Measurements from ENCODE around the gene SLC43A2. TPM values are rescaled to one million over a fixed set of nuclear protein-coding genes. Genes with fewer than 3 reads are reported as not detected.

Gene SLC43A2
- total RNA-seq, 2 experiments from 2014 or later = 0.76 to 1.1 TPM

DNA sequence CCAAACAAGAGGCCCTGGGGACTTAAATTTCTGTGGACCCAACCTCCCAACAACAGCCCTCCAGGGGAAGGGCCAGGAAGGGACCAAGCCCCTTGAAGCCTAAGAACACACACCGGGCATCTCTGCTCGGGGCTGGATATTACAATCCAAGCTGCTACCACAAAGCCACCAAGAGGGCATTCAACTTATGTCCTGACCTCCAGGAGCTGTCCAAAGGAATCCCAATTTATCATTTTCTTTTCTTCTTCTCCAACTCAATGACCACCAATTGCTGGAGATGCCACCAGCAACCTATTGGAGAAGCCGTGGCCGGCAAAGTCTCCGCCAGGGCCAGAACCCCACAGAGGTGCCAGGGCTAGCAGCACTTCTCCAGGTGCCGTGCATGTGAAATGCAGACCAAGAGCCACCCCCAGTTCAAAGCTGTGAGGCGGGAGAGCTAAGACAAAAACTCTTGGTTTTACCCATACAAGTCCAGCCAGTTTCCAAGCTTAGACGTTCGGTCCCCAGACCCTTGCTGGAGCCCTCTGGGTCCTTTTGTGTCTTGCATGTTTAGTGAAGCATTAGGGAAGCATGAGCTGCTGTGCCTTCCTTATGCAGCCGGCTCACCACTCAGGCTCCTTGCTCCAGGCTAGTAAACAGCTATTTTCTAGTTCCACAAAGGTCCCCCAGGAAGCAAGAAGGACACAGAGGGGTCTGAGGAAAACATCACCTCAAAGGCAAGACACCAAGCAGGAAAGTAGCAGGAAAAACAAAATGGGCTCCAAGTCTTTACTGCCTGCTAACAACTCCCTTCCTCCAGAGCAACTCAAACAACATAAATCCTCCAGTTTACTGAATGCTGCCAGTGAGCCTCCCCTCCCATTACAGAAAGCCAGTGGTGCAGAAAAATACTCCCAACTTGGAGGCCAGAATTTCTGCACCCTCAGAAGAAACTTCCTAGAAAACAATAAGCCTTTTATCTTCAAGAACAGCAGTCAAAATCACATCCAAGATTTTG lies 69.3 kb downstream of the SLC43A2 start:
- no peak overlapping the region for H3K4me3 Mint-ChIP-seq

DNA sequence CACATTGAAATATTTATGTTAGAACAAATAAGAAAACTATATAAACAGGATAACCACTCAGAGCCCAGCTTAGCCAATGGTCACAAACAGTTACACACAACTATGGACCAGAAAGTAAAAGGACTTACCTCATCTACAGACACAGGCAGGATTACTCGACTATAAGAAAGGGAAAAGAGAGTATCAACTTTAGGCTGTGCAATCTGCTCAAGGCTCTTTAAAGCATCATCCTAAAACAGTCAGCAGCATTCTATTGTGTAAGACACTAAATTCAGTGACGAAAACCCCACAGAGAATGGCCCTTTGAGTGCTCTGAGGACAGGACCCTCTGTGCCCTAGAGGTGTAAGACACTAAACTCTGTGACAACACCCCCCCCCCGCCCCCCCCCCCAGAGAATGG lies 70.2 kb downstream of the SLC43A2 start:
- no peak overlapping the region for H3K27ac Mint-ChIP-seq
- H3K27me3 Mint-ChIP-seq = no peaks in the 10 kb centered on the region
- DNase-seq = no peak
- H3K36me3 Mint-ChIP-seq (ENCODE audit: low read depth) = peaks cover 3% of the 10 kb centered on the region
- POLR2A ChIA-PET = no interaction called here
- no peak for ATAC-seq
- CTCF ChIA-PET = interaction anchor here (0.6 to 0.7 kb wide), 2 partner anchors 16 to 92 kb away, joined by 3 to 4 read pairs; no protein-coding TSS in a partner anchor
- intact Hi-C loops (cut with DNase I, micrococcal nuclease) = no loop called here
- H3K4me1 Mint-ChIP-seq = peaks cover 19% of the 10 kb centered on the region
- no peak overlapping the region for H3K4me3 Mint-ChIP-seq
- H3K9me3 Mint-ChIP-seq (ENCODE audit: low read depth) = no peaks in the 10 kb centered on the region

More for the DNA sequence above, 69.3 kb downstream of the SLC43A2 start:
- H3K4me1 Mint-ChIP-seq = peaks cover 22% of the 10 kb centered on the region
- POLR2A ChIA-PET = interaction anchor here (0.5 kb wide), 1 partner anchor 48 kb away, joined by 3 read pairs; no protein-coding TSS in a partner anchor
- H3K36me3 Mint-ChIP-seq (ENCODE audit: low read depth) = peaks cover 3% of the 10 kb centered on the region
- intact Hi-C loops (cut with DNase I, micrococcal nuclease) = loop anchor here (5.0 to 10.0 kb wide), 2 partner anchors 155 to 273 kb away; partner anchors contain the start of genes RPA1 (in 1 of the 2) and TLCD2 (in 1 of the 2)
- ATAC-seq (no peak), DNase-seq (no peak)
- CTCF ChIA-PET = interaction anchor here (0.7 to 1.0 kb wide), 4 partner anchors 15 to 693 kb away, joined by 3 to 4 read pairs (median 3); no protein-coding TSS in a partner anchor
- no peak overlapping the region for H3K27ac Mint-ChIP-seq
- no peaks in the 10 kb centered on the region for H3K27me3 Mint-ChIP-seq
- no peaks in the 10 kb centered on the region for H3K9me3 Mint-ChIP-seq (ENCODE audit: low read depth)

DNA sequence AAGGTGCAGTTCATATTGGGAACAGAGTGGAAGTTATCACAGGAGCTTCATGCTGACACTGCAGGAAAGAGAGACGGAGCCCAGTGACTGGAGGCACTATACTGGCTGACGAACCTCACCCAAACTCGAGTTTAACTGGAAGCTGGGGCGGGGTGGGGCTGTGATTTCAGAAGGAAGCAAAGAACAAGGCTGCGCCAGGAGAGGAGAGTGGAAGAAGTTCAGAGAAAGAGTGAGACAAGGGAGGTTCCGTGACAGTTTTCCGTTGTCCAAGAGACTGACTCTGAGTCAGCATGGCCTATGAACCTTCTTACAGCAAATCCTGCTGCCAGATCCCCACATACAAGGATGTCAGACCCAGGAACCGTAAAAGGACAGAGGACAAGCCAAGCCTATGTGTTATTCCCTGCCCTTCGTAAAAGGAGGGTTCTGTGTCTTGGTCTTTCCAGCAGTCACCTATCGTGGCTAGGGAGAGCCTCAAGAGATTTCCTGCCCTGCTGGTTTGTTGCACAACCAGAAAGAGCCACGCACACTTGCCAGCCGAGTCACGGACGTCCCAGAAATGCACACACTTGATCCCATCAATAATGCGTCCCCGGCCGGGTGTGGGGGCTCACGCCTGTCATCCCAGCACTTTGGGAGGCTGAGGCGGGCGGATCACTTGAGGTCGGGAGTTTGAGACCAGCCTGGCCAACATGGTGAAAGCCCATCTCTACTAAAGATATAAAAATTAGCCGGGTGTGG lies 71.1 kb downstream of the SLC43A2 start:
- ChIA-PET POLR2A (no interaction called here), CTCF (no interaction called here)
- Mint-ChIP-seq H3K36me3 (ENCODE audit: low read depth) (peaks cover 6% of the 10 kb centered on the region), H3K9me3 (ENCODE audit: low read depth) (no peaks in the 10 kb centered on the region), H3K4me1 (peaks cover 19% of the 10 kb centered on the region), H3K27ac (no peak overlapping the region), H3K4me3 (no peak overlapping the region), H3K27me3 (no peaks in the 10 kb centered on the region)
- no peak for ATAC-seq
- no peak for DNase-seq
- intact Hi-C loops (cut with DNase I, micrococcal nuclease) = no loop called here

DNA sequence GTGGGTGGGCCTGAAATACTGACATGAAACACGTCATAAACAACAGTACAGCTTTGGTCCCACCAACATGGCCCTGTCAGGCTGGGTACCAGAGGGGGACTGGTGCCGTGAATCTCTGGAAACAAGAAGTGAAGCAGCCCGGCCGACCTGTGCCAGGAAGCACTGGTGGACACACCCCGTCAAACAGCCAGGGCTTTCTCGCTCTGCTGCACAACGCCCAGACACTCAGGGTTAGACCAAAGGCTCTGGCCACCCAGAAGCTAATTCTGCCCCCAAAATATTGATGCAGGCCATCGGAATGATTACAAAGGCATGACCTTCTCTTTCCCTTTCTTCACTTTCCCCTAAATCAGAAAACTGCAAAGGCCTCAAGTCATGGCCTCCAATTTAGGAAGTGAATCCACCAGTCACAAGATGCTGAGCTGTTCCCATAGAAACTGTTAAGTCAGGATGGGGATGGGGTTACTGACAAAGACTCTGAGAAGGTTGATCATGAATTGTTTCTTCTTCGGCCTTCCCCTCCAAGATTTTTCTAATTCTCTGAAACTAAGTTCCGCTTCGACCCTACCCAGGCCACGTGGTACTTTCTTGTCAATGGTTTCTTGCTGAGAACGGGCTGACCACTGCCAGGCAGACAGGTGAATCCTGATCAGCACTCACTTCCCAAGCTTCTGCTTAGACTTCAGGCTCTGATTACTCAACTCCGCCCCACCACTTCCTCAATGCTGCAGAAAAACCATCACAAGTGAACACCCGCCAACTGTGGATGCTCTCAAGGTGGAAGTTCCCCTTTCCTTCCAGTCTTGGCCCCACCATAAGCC lies 72.8 kb downstream of the SLC43A2 start:
- Mint-ChIP-seq H3K4me3 (no peak overlapping the region), H3K9me3 (ENCODE audit: low read depth) (no peaks in the 10 kb centered on the region), H3K27me3 (no peaks in the 10 kb centered on the region), H3K27ac (no peak overlapping the region), H3K36me3 (ENCODE audit: low read depth) (peaks cover 12% of the 10 kb centered on the region), H3K4me1 (peaks cover 10% of the 10 kb centered on the region)
- ChIA-PET POLR2A (interaction anchor here (0.6 kb wide), 1 partner anchor 291 kb away, joined by 4 read pairs; no protein-coding TSS in a partner anchor), CTCF (interaction anchor here (0.6 to 0.9 kb wide), 2 partner anchors 18 to 23 kb away, joined by 3 read pairs; no protein-coding TSS in a partner anchor)
- DNase-seq (no peak), ATAC-seq (no peak)
- intact Hi-C loops (cut with DNase I, micrococcal nuclease) = no loop called here

DNA sequence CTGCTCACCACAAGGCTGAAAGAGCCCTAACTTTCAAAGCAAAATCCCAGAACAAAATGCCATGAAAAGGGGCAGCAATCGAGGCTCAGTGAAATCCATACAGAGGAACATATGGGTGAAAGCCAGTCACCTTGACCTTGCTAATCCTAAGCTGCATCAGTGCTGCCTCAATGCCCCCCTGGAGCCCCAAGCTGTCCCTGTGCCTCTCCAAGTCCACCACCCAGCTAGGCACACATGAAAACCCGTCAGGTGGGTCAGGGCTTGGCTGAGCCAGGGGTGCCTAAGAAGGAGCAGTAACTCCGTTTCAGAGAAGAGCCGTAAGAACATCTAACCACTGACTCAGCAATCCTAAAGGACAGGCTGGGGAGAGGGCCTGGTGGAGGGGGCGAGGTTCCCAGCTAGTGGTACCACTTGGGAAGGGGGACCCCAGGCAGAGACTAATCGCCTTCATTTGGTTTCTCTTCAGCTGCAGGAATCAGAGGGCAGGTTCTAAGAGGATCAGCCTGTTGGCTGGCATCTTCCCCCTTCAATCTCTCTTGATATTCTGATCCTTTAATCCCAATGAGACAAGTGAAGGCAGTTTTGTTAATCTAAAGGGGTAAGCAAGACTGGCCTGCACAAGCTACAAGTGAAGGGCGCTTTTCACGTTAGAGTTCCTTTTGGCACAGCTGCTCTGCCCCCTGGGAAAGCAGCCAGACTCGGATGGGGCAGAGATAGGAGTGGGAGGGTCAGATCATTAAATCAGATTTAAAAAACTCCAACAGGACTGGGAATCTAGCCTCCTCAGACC lies 73.7 kb downstream of the SLC43A2 start:
- DNase-seq (no peak), ATAC-seq (no peak)
- Mint-ChIP-seq H3K4me3 (no peak overlapping the region), H3K4me1 (peaks cover 4% of the 10 kb centered on the region), H3K36me3 (ENCODE audit: low read depth) (peaks cover 20% of the 10 kb centered on the region), H3K9me3 (ENCODE audit: low read depth) (no peaks in the 10 kb centered on the region), H3K27ac (no peak overlapping the region), H3K27me3 (no peaks in the 10 kb centered on the region)
- CTCF ChIA-PET = interaction anchor here (0.6 to 0.9 kb wide), 2 partner anchors 19 to 22 kb away, joined by 3 read pairs; no protein-coding TSS in a partner anchor
- intact Hi-C loops (cut with DNase I, micrococcal nuclease) = no loop called here
- POLR2A ChIA-PET = interaction anchor here (0.6 kb wide), 1 partner anchor 232 kb away, joined by 3 read pairs; no protein-coding TSS in a partner anchor

DNA sequence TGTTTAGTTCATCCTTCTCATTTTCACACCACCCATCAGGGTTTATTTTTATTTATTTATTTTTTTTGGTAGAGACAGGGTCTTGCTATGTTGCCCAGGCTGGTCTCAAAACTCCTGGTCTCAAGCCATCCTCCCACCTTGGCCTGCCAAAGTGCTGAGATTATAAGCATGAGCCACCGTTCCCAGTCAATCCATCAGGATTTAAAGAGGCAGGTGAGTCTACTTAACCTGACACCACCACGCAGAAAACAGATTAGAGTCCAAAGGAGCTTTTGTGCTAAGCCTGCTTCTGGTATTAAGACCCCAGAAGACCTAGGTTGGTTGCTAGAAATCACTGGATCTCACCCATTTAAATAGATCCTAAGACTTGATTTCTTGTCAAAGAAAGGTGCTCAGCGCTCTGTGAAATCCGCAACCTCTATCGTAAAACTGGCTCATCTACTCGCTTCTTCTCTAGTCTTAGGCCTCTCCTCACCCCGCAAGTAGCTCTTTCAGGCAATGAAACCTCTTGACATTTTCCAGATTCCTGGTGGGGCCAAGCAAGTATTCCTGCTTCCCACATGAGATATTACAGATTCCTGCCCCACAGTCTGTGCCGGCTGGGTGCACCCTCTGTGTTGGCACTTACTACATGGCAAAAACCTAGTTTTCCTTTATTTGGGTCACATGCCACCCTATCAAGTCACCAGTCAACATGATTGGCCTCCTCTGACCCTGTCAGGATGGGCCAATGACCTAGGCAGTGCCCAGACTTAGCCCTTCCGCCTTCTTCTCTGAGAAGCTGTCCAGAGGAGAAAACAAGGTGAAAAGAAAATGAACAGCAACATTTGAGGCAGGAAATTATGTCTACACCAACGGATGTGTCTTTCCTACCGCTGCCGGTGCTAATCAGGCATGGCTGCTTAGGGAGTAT lies 75.0 kb downstream of the SLC43A2 start:
- peaks cover 25% of the 10 kb centered on the region for H3K36me3 Mint-ChIP-seq (ENCODE audit: low read depth)
- H3K4me3 Mint-ChIP-seq = no peak overlapping the region
- POLR2A ChIA-PET = no interaction called here
- intact Hi-C loops (cut with DNase I, micrococcal nuclease) = no loop called here
- DNase-seq (no peak), ATAC-seq (no peak)
- no peaks in the 10 kb centered on the region for H3K9me3 Mint-ChIP-seq (ENCODE audit: low read depth)
- peaks cover 4% of the 10 kb centered on the region for H3K4me1 Mint-ChIP-seq
- CTCF ChIA-PET = interaction anchor here (0.6 kb wide), 1 partner anchor 93 kb away, joined by 3 read pairs; no protein-coding TSS in a partner anchor
- H3K27ac Mint-ChIP-seq = no peak overlapping the region
- no peaks in the 10 kb centered on the region for H3K27me3 Mint-ChIP-seq

DNA sequence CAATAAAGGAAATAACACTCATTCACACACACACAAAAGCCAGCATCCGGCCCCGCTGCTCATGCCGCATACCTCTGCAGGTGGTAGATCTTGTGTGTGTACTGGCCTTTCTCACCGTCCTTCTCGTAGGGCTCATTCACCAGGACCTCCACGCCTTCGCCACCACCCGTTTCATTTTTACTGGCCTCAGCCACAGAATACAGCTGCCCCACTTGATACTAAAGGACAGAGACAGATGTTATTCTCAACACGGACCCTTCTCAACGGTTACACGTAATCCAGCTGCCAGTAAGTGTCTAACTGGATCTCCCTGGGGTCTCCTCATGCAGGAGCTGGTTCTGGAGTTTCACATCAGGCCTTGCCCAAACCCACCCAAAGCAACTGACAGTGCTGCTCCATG lies 75.7 kb downstream of the SLC43A2 start:
- ChIA-PET CTCF (interaction anchor here (0.6 kb wide), 1 partner anchor 94 kb away, joined by 3 read pairs; no protein-coding TSS in a partner anchor), POLR2A (no interaction called here)
- Mint-ChIP-seq H3K4me3 (no peak overlapping the region), H3K27me3 (no peaks in the 10 kb centered on the region), H3K4me1 (peaks cover 4% of the 10 kb centered on the region), H3K36me3 (ENCODE audit: low read depth) (peaks cover 25% of the 10 kb centered on the region), H3K27ac (no peak overlapping the region), H3K9me3 (ENCODE audit: low read depth) (no peaks in the 10 kb centered on the region)
- DNase-seq (no peak), ATAC-seq (no peak)
- intact Hi-C loops (cut with DNase I, micrococcal nuclease) = no loop called here

DNA sequence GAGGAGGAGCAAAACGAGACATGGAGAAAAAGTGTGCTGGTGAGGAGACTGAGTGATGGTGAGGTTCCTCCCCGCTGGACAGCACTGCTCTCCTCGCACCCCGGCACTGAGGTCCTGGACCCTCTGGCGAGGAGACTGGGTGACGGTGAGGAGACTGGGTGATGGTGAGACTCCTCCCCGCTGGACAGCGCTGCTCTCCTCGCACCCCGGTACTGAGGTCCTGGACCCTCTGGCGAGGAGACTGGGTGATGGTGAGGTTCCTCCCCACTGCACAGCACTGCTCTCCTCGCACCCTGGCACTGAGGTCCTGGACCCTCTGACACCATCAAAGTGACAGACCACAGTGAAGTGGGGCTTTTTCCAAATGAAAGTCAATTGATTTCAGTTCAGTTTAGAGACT lies 76.9 kb downstream of the SLC43A2 start:
- ATAC-seq (no peak), DNase-seq (no peak)
- Mint-ChIP-seq H3K36me3 (ENCODE audit: low read depth) (peaks cover 22% of the 10 kb centered on the region), H3K27me3 (no peaks in the 10 kb centered on the region), H3K4me1 (peaks cover 4% of the 10 kb centered on the region), H3K4me3 (no peak overlapping the region), H3K27ac (no peak overlapping the region), H3K9me3 (ENCODE audit: low read depth) (no peaks in the 10 kb centered on the region)
- CTCF ChIA-PET = interaction anchor here (0.9 to 2.2 kb wide), 2 partner anchors 9 to 15 kb away, joined by 5 read pairs; no protein-coding TSS in a partner anchor
- POLR2A ChIA-PET = no interaction called here
- intact Hi-C loops (cut with DNase I, micrococcal nuclease) = no loop called here

DNA sequence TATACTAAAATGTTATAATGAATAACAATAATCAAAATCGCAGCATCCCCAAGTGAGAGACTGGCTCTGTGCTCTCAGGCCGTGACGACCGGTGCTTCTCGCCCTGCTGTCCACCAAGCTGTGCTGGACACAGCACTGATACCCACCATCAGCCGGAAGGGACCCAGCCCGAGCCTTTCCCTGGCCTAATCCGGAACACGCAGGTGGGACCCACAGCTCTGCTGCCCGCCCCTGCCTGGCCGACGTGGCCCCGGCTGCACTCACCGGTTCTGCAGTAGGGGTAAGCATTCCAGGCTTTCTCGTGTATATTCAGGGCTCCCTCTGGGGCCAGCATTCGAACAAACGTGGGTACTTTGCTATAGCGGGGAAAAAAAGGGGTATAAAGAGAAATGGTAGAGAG lies 80.6 kb downstream of the SLC43A2 start:
- CTCF ChIA-PET = no interaction called here
- Mint-ChIP-seq H3K36me3 (ENCODE audit: low read depth) (peaks cover 27% of the 10 kb centered on the region), H3K27ac (no peak overlapping the region), H3K27me3 (no peaks in the 10 kb centered on the region), H3K9me3 (ENCODE audit: low read depth) (no peaks in the 10 kb centered on the region), H3K4me1 (no peaks in the 10 kb centered on the region), H3K4me3 (no peak overlapping the region)
- POLR2A ChIA-PET = no interaction called here
- intact Hi-C loops (cut with DNase I, micrococcal nuclease) = no loop called here
- no peak for ATAC-seq
- DNase-seq = no peak

Data from activated CD4-positive, alpha-beta T cell treated with anti-CD3 and anti-CD28 coated beads for 36 hours (primary cell).